ENCODE measurements around the gene SEC14L2. TPM values are rescaled to one million over a fixed set of nuclear protein-coding genes. Genes with fewer than 3 reads are reported as not detected.

The SEC14L2 gene
- polyA plus RNA-seq, 1 donor from 2014 or later: 2.7 TPM

DNA sequence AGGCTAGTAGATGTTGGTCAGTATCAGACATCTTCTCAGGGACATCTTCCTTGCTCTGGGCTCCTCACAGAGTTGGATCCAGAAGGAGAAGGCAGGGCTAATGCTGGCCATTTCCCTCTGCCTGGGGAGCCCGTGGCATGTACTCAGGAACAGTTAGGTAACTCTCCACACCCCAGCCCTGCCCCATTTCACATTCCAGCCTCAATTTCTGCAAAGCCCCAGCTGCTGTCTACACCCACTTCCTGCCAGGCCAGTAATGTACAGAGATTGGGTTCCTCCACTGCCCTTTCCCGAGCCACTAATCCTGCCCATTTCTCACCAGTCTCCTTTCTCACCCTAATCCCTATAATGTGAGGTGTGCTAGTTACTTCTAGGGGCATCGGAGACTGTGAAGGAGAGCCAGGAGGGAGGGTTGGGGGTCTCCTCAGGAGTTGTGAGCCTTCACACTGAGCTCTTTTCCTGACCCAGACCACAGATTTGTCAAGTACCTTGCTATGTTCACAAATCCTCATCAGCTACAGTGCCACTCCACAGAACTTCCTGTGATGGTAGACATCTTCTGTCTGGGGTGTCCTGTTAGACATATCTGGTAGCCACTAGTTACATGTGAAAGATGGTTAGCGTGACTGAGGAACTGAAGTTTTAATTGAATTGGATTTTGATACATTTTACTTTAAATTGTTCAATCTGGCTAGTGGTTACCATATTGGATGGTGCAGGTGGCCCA lies 76.3 kb downstream of the SEC14L2 start:
- no peaks in the 10 kb centered on the region for H3K27me3 ChIP-seq (ENCODE audit: insufficient read depth, low read depth, low read length)
- no peaks in the 10 kb centered on the region for H3K9me2 ChIP-seq (ENCODE audit: insufficient read depth, low read length)
- TF ChIP-seq, protein P1, sequence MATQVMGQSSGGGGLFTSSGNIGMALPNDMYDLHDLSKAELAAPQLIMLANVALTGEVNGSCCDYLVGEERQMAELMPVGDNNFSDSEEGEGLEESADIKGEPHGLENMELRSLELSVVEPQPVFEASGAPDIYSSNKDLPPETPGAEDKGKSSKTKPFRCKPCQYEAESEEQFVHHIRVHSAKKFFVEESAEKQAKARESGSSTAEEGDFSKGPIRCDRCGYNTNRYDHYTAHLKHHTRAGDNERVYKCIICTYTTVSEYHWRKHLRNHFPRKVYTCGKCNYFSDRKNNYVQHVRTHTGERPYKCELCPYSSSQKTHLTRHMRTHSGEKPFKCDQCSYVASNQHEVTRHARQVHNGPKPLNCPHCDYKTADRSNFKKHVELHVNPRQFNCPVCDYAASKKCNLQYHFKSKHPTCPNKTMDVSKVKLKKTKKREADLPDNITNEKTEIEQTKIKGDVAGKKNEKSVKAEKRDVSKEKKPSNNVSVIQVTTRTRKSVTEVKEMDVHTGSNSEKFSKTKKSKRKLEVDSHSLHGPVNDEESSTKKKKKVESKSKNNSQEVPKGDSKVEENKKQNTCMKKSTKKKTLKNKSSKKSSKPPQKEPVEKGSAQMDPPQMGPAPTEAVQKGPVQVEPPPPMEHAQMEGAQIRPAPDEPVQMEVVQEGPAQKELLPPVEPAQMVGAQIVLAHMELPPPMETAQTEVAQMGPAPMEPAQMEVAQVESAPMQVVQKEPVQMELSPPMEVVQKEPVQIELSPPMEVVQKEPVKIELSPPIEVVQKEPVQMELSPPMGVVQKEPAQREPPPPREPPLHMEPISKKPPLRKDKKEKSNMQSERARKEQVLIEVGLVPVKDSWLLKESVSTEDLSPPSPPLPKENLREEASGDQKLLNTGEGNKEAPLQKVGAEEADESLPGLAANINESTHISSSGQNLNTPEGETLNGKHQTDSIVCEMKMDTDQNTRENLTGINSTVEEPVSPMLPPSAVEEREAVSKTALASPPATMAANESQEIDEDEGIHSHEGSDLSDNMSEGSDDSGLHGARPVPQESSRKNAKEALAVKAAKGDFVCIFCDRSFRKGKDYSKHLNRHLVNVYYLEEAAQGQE (IDR thresholded peaks at IDR 0.05; ENCODE audit: borderline replicate concordance): no peak
- TF ChIP-seq RAD21 (conservative IDR thresholded peaks at IDR 0.05) (no peak), EZH2 (IDR thresholded peaks at IDR 0.05; ENCODE audit: borderline replicate concordance, insufficient read depth, low read length, poor library complexity, severe bottlenecking) (no peak), EP300 (conservative IDR thresholded peaks at IDR 0.05; ENCODE audit: poor library complexity, severe bottlenecking) (no peak), MXI1 (conservative IDR thresholded peaks at IDR 0.05; ENCODE audit: poor library complexity, severe bottlenecking) (no peak), POLR2AphosphoS5 (IDR thresholded peaks at IDR 0.05) (no peak), SMC3 (conservative IDR thresholded peaks at IDR 0.05; ENCODE audit: poor library complexity) (no peak), TAF1 (IDR thresholded peaks at IDR 0.05; ENCODE audit: low read depth) (no peak)
- TF ChIP-seq, protein P2, sequence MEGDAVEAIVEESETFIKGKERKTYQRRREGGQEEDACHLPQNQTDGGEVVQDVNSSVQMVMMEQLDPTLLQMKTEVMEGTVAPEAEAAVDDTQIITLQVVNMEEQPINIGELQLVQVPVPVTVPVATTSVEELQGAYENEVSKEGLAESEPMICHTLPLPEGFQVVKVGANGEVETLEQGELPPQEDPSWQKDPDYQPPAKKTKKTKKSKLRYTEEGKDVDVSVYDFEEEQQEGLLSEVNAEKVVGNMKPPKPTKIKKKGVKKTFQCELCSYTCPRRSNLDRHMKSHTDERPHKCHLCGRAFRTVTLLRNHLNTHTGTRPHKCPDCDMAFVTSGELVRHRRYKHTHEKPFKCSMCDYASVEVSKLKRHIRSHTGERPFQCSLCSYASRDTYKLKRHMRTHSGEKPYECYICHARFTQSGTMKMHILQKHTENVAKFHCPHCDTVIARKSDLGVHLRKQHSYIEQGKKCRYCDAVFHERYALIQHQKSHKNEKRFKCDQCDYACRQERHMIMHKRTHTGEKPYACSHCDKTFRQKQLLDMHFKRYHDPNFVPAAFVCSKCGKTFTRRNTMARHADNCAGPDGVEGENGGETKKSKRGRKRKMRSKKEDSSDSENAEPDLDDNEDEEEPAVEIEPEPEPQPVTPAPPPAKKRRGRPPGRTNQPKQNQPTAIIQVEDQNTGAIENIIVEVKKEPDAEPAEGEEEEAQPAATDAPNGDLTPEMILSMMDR (IDR thresholded peaks at IDR 0.05; ENCODE audit: poor library complexity, severe bottlenecking): no peak
- H3K9me3 ChIP-seq (ENCODE audit: low read length): no peaks in the 10 kb centered on the region
- no peaks in the 10 kb centered on the region for H3K36me3 ChIP-seq (ENCODE audit: insufficient read depth, low read length)
- H3K4me3 ChIP-seq (ENCODE audit: low read length): no peak overlapping the region
- no peak overlapping the region for H3K9ac ChIP-seq (ENCODE audit: low read length)
- H3K4me2 ChIP-seq (ENCODE audit: low read length): no peak overlapping the region
- H3F3A ChIP-seq (ENCODE audit: insufficient read depth, low read length, poor library complexity, severe bottlenecking): no peaks in the 10 kb centered on the region
- H3K79me2 ChIP-seq (replicated peaks; ENCODE audit: insufficient read depth, low read length): no peaks in the 10 kb centered on the region
- H2AFZ ChIP-seq (ENCODE audit: low read depth, low read length): no peak overlapping the region
- H4K20me1 ChIP-seq (ENCODE audit: insufficient read depth): no peaks in the 10 kb centered on the region
- no peak overlapping the region for H3K27ac ChIP-seq (ENCODE audit: low read length)

DNA sequence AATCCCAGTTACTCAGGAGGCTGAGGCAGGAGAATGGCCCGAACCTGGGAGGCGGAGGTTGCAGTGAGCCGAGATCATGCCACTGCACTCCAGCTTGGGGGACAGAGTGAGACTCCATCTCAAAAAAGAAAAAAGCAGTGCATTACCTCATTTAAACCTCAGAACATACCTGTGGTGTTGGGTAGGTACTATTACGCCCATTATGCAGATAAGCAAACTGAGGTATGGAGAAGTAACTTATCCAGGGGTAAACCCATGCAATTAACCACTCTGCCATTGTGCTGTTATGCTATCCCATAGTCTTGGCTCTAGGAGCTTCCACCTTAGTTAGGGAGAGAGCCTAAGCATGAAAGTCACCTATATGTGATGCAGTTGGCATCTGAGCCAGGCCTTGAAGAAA lies 77.3 kb downstream of the SEC14L2 start:
- no peak overlapping the region for H2AFZ ChIP-seq (ENCODE audit: low read depth, low read length)
- H3K4me2 ChIP-seq (ENCODE audit: low read length): no peak overlapping the region
- no peak overlapping the region for H3K27ac ChIP-seq (ENCODE audit: low read length)
- no peaks in the 10 kb centered on the region for H3K9me3 ChIP-seq (ENCODE audit: low read length)
- H4K20me1 ChIP-seq (ENCODE audit: insufficient read depth): no peaks in the 10 kb centered on the region
- no peaks in the 10 kb centered on the region for H3K27me3 ChIP-seq (ENCODE audit: insufficient read depth, low read depth, low read length)
- no peak overlapping the region for H3K4me3 ChIP-seq (ENCODE audit: low read length)
- TF ChIP-seq MXI1 (conservative IDR thresholded peaks at IDR 0.05; ENCODE audit: poor library complexity, severe bottlenecking): no peak
- no peak for TF ChIP-seq EP300 (conservative IDR thresholded peaks at IDR 0.05; ENCODE audit: poor library complexity, severe bottlenecking)
- no peak for TF ChIP-seq TAF1 (IDR thresholded peaks at IDR 0.05; ENCODE audit: low read depth)
- TF ChIP-seq, protein P2 (IDR thresholded peaks at IDR 0.05; ENCODE audit: poor library complexity, severe bottlenecking): no peak
- TF ChIP-seq RAD21 (conservative IDR thresholded peaks at IDR 0.05): no peak
- TF ChIP-seq, protein P1 (IDR thresholded peaks at IDR 0.05; ENCODE audit: borderline replicate concordance): no peak
- TF ChIP-seq SMC3 (conservative IDR thresholded peaks at IDR 0.05; ENCODE audit: poor library complexity): no peak
- H3K9ac ChIP-seq (ENCODE audit: low read length): no peak overlapping the region
- no peaks in the 10 kb centered on the region for H3K36me3 ChIP-seq (ENCODE audit: insufficient read depth, low read length)
- no peaks in the 10 kb centered on the region for H3F3A ChIP-seq (ENCODE audit: insufficient read depth, low read length, poor library complexity, severe bottlenecking)
- H3K79me2 ChIP-seq (replicated peaks; ENCODE audit: insufficient read depth, low read length): no peaks in the 10 kb centered on the region
- H3K9me2 ChIP-seq (ENCODE audit: insufficient read depth, low read length): no peaks in the 10 kb centered on the region
